Stomach smooth muscle (tissue), 2 donors: ENCODE measurements around the gene CX3CR1.

Experiments
- H3K27ac ChIP-seq: one replicate; pipeline ENCODE4 v1.7.0; 2013; ENCODE audit warnings: mild to moderate bottlenecking, low read length, inconsistent platforms
- H3K27me3 ChIP-seq, 2 donors: one replicate each; pipeline ENCODE4 v1.7.0; 2013; ENCODE audit warnings: low read length in 2 of 2; ENCODE audit not compliant: insufficient read depth in 2 of 2, control insufficient read depth in 1 of 2
- H3K36me3 ChIP-seq, 2 donors: one replicate each; pipeline ENCODE4 v1.7.0; 2013; ENCODE audit warnings: low read length in 2 of 2; ENCODE audit not compliant: control insufficient read depth in 2 of 2, insufficient read depth in 2 of 2
- H3K4me1 ChIP-seq: one replicate; pipeline ENCODE4 v1.7.0; 2013; ENCODE audit warnings: low read length; ENCODE audit not compliant: control insufficient read depth, insufficient read depth
- H3K4me3 ChIP-seq, 2 donors: one replicate each; pipeline ENCODE4 v1.7.0; 2013; ENCODE audit warnings: low read length in 2 of 2
- H3K9ac ChIP-seq, 2 donors: one replicate each; pipeline ENCODE4 v1.7.0; 2013; ENCODE audit warnings: low read length in 2 of 2, mild to moderate bottlenecking in 1 of 2
- H3K9me3 ChIP-seq, 2 donors: one replicate each; pipeline ENCODE4 v1.7.0; 2013; ENCODE audit warnings: low read length in 2 of 2; ENCODE audit not compliant: control insufficient read depth in 2 of 2
- donor health status: healthy.
- donor health status: Pancreatic carcinoma.

CX3CR1 gene

GRCh38 chr3:39318301-39318700, 38.5 kb upstream of the CX3CR1 start:
- Histone ChIP-seq H3K27me3 (no peaks in the 10 kb centered on the region), H3K36me3 (no peaks in the 10 kb centered on the region), H3K4me1 (no peaks in the 10 kb centered on the region), H3K9me3 (peaks cover 2 to 3% of the 10 kb centered on the region in 2 donors), H3K9ac (no peak overlapping the region), H3K4me3 (no peak overlapping the region), H3K27ac (no peak overlapping the region)

DNA sequence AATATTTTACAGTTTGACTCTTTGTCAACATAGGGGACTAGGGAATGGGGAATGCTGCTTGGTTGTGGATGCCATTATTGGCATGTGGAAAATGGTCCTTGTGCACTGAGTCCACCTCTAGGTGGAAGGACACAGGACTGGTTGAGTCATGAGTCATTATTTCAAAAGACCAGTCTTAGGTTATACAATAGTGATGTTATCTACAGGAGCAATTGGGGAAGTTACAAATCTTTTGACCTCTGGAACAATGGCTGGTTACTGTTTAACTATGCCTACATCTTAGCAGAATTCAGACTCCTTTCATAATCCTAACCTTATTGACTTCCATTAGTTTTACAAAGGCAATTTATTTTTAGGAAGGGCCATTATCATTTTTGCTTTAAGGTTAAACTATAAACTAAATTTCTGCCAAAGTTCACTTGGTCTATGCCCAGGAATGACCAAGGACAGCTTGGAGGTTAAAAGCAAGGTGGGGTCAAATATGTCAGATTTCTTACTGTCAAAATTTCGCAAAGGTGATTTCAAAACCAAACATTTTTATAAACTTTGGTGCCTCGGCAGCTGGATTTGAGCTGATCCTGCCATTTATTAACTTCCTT, 37.8 kb upstream of the CX3CR1 start:
- Histone ChIP-seq H3K9ac (no peak overlapping the region), H3K9me3 (peaks cover 2 to 3% of the 10 kb centered on the region in 2 donors), H3K4me3 (no peak overlapping the region), H3K36me3 (no peaks in the 10 kb centered on the region), H3K27ac (no peak overlapping the region), H3K4me1 (no peaks in the 10 kb centered on the region), H3K27me3 (no peaks in the 10 kb centered on the region)

DNA sequence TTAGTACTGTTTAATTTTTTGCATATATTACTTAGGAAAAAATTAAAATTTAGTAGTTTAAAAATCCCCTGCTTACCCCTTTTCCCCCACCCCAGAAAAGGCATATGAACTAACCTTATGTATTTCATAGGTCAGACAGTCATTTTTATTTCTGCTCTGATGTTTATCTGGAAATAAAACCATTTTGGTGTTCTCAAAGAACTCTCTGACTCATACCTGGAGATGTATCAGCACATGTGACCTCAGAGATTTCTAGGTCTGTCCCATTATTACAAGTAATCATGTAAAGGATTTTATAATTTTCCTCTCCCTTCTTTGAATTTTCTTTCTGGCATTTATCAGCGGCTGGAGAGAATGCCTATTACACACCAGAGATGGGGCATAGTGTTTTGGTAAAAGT, 35.6 kb upstream of the CX3CR1 start:
- H3K4me1 ChIP-seq, result no peaks in the 10 kb centered on the region
- no peaks in the 10 kb centered on the region for H3K27me3 ChIP-seq
- no peak overlapping the region for H3K27ac ChIP-seq
- H3K4me3 ChIP-seq, result no peak overlapping the region
- H3K9me3 ChIP-seq, result peaks cover 2 to 3% of the 10 kb centered on the region in 2 donors
- no peaks in the 10 kb centered on the region for H3K36me3 ChIP-seq
- no peak overlapping the region for H3K9ac ChIP-seq

GRCh38 chr3:39313289-39313688, 33.5 kb upstream of the CX3CR1 start:
- H3K9me3 ChIP-seq, result peaks cover 2 to 3% of the 10 kb centered on the region in 2 donors
- H3K27me3 ChIP-seq, result no peaks in the 10 kb centered on the region
- no peak overlapping the region for H3K9ac ChIP-seq
- H3K4me1 ChIP-seq, result no peaks in the 10 kb centered on the region
- no peak overlapping the region for H3K27ac ChIP-seq
- H3K4me3 ChIP-seq, result no peak overlapping the region
- no peaks in the 10 kb centered on the region for H3K36me3 ChIP-seq

- H3K9ac ChIP-seq, result no peak overlapping the region
- H3K27ac ChIP-seq, result no peak overlapping the region
- H3K4me3 ChIP-seq, result no peak overlapping the region
- no peaks in the 10 kb centered on the region for H3K27me3 ChIP-seq
- H3K36me3 ChIP-seq, result no peaks in the 10 kb centered on the region
- no peaks in the 10 kb centered on the region for H3K4me1 ChIP-seq
- H3K9me3 ChIP-seq, result peaks cover 0 to 4% of the 10 kb centered on the region in 2 donors
Observed at GRCh38 chr3:39302178-39302577, 22.3 kb upstream of the CX3CR1 start.

- Histone ChIP-seq H3K4me1 (no peaks in the 10 kb centered on the region), H3K27me3 (no peaks in the 10 kb centered on the region), H3K9ac (no peak overlapping the region), H3K27ac (no peak overlapping the region), H3K36me3 (no peaks in the 10 kb centered on the region), H3K9me3 (no peaks in the 10 kb centered on the region), H3K4me3 (no peak overlapping the region)
Observed at GRCh38 chr3:39299279-39299678, 19.4 kb upstream of the CX3CR1 start.

GRCh38 chr3:39296197-39297077, 16.6 kb upstream of the CX3CR1 start:
- Histone ChIP-seq H3K9me3 (no peaks in the 10 kb centered on the region), H3K4me1 (no peaks in the 10 kb centered on the region), H3K9ac (no peak overlapping the region), H3K27ac (no peak overlapping the region), H3K27me3 (no peaks in the 10 kb centered on the region), H3K36me3 (no peaks in the 10 kb centered on the region), H3K4me3 (no peak overlapping the region)

- Histone ChIP-seq H3K36me3 (no peaks in the 10 kb centered on the region), H3K9me3 (no peaks in the 10 kb centered on the region), H3K9ac (no peak overlapping the region), H3K4me1 (no peaks in the 10 kb centered on the region), H3K27me3 (no peaks in the 10 kb centered on the region), H3K27ac (no peak overlapping the region), H3K4me3 (no peak overlapping the region)
Observed at GRCh38 chr3:39295184-39295775, 15.4 kb upstream of the CX3CR1 start.

DNA sequence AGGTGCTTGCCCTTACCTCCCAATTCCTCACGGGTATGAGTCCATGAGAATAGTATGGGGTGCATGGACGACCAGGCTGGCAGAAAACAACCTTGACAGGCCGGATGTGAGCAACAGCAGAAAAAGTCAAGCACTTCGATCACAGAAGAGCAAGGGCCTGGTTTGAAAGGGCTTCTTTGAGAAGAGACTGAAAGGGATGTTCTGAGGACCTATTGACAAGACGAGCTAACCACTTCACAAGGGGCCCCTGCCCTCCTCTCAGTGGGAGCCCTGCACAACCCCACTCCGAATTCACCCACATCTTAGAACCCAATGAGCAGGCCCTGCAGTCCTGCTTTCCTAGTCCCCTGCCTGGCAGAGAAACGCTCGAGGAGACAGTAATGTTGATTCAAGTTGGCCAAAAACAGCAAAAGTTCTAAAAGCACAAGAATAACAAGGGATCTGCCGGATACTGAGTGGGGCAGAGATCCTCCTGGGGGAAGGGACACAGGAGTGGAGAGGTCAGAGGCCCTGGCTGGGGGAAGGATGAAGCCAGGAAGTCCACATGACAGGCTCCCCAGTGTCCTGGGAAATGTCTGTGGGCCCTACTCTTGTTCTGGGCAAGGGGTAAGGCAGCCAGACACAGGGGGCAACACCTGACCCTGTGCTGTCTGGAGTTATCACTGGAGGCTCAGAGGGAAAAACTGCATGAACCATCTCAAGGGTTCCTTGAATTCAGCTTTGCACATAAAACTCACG, 14.8 kb upstream of the CX3CR1 start:
- Histone ChIP-seq H3K9me3 (no peaks in the 10 kb centered on the region), H3K36me3 (no peaks in the 10 kb centered on the region), H3K27me3 (no peaks in the 10 kb centered on the region), H3K4me1 (no peaks in the 10 kb centered on the region), H3K27ac (no peak overlapping the region), H3K9ac (no peak overlapping the region), H3K4me3 (no peak overlapping the region)

DNA sequence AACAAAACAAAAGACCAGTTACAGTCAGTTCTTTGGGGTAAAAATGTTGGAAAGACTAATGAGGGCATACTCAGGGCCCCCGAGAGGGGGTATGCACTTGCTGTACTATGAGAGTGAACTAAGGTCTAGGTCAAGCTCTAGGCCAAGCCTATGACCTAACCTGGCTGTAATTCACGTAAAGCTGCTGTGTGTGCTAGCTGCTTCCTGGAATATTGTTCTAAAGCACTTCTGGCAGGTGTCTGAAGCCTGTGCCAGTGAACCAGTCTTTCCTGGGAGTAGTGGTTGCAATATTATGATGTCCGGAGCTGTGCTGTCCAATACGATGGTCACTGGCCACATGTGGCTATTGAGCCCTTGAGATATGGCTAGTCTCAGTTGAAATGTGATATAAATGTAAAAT, 13.1 kb upstream of the CX3CR1 start:
- H3K4me1 ChIP-seq, result no peaks in the 10 kb centered on the region
- no peak overlapping the region for H3K9ac ChIP-seq
- H3K9me3 ChIP-seq, result no peaks in the 10 kb centered on the region
- H3K27me3 ChIP-seq, result no peaks in the 10 kb centered on the region
- H3K27ac ChIP-seq, result no peak overlapping the region
- no peaks in the 10 kb centered on the region for H3K36me3 ChIP-seq
- H3K4me3 ChIP-seq, result no peak overlapping the region
